ENCODE data around the gene OR1E2.

OR1E2 gene

GRCh38 chr17:3433741-3434140 lies at the start of gene OR1E2:
TSS of gene OR1E2 (minus strand) at chr17:3433841. CDS start at chr17:3433841, 0 bp downstream.
- no peak within 1 kb of the TSS for H3K27ac ChIP-seq
- TF ChIP-seq CTCF (conservative IDR thresholded peaks at IDR 0.05) = no peak

GRCh38 chr17:3482852-3483251 lies 49.2 kb upstream of the OR1E2 start:
- no peak for TF ChIP-seq CTCF (conservative IDR thresholded peaks at IDR 0.05)
- no peak overlapping the region for H3K27ac ChIP-seq

GRCh38 chr17:3479988-3480387 lies 46.3 kb upstream of the OR1E2 start:
- peak overlapping the region; percentile 62; the same call in 1 of the 2 replicates for H3K27ac ChIP-seq
- no peak for TF ChIP-seq CTCF (conservative IDR thresholded peaks at IDR 0.05)

- TF ChIP-seq CTCF (conservative IDR thresholded peaks at IDR 0.05) = no peak
- peak within 1 kb of the TSS; percentile 56 for H3K27ac ChIP-seq
Measured at GRCh38 chr17:3475812-3476610, 42.4 kb upstream of the OR1E2 start, which contains the start of gene ASPA. TSS of gene ASPA (plus strand) at chr17:3475997. CDS start at chr17:3476160, 163 bp downstream.

GRCh38 chr17:3475251-3475685 lies 41.6 kb upstream of the OR1E2 start:
- peak overlapping the region; percentile 56 for H3K27ac ChIP-seq
- no peak for TF ChIP-seq CTCF (conservative IDR thresholded peaks at IDR 0.05)

GRCh38 chr17:3474212-3474611 lies 40.6 kb upstream of the OR1E2 start:
- no peak for TF ChIP-seq CTCF (conservative IDR thresholded peaks at IDR 0.05)
- peak overlapping the region; percentile 56 for H3K27ac ChIP-seq

GRCh38 chr17:3472137-3472536 lies 38.5 kb upstream of the OR1E2 start:
- TF ChIP-seq CTCF (conservative IDR thresholded peaks at IDR 0.05) = no peak
- no peak overlapping the region for H3K27ac ChIP-seq

All from VCaP (cell line).